GM23338 (cell line): ENCODE data around the gene THADA. TPM values are rescaled to one million over a fixed set of nuclear protein-coding genes. Genes with fewer than 3 reads are reported as not detected.

Source experiments
- ATAC-seq: fragments of 200-7000 bp; cut with Tn5 transposase; 3 replicates; pipeline ENCODE4 v1.9.1; 2020
- DNase-seq: peaks from one replicate; pipeline ENCODE4 v3.0.0-alpha.2; 2015; ENCODE audit warnings: low spot score
- H2AFZ ChIP-seq: fragments of 200-600 bp; sonication (generic); 2 replicates; pipeline ENCODE4 v1.8.0; 2016; ENCODE audit warnings: antibody characterized with exemption, mild to moderate bottlenecking, moderate library complexity
- H3F3A ChIP-seq: fragments of 200-600 bp; sonication (generic); replicated peaks from 2 replicates; pipeline ENCODE4 v1.8.0; 2017; ENCODE audit warnings: antibody characterized with exemption, mixed run types, low read depth
- H3K27ac ChIP-seq: fragments of 200-600 bp; sonication (generic); 2 replicates; pipeline ENCODE4 v1.6.1; 2016; ENCODE audit warnings: low read depth
- H3K27me3 ChIP-seq: fragments of 200-600 bp; sonication (generic); 2 replicates; pipeline ENCODE4 v1.8.0; 2016; ENCODE audit warnings: mild to moderate bottlenecking, mixed run types, moderate library complexity; ENCODE audit not compliant: insufficient read depth
- H3K36me3 ChIP-seq: fragments of 200-600 bp; sonication (generic); 2 replicates; pipeline ENCODE4 v1.8.0; 2016; ENCODE audit warnings: mild to moderate bottlenecking; ENCODE audit not compliant: insufficient read depth
- H3K4me1 ChIP-seq: fragments of 200-600 bp; sonication (generic); 2 replicates; pipeline ENCODE4 v1.8.0; 2016; ENCODE audit warnings: mild to moderate bottlenecking, moderate library complexity; ENCODE audit not compliant: insufficient read depth
- H3K4me2 ChIP-seq: fragments of 200-600 bp; sonication (generic); 2 replicates; pipeline ENCODE4 v1.7.1; 2017; ENCODE audit warnings: mixed run types
- H3K4me3 ChIP-seq: fragments of 200-600 bp; sonication (generic); 2 replicates; pipeline ENCODE4 v1.6.1; 2016; ENCODE audit warnings: mixed run types
- H3K79me2 ChIP-seq: fragments of 200-600 bp; sonication (generic); replicated peaks from 2 replicates; pipeline ENCODE4 v1.8.0; 2017; ENCODE audit warnings: mild to moderate bottlenecking; ENCODE audit not compliant: insufficient read depth
- H3K9me2 ChIP-seq: fragments of 200-600 bp; sonication (generic); 2 replicates; pipeline ENCODE4 v1.8.0; 2017; ENCODE audit not compliant: insufficient read depth
- H4K20me1 ChIP-seq: fragments of 200-600 bp; sonication (generic); replicated peaks from 2 replicates; pipeline ENCODE4 v1.8.0; 2017; ENCODE audit warnings: mild to moderate bottlenecking; ENCODE audit not compliant: insufficient read depth
- H3K27ac Mint-ChIP-seq: 2 replicates; pipeline ENCODE4 v1.8.0; 2020; ENCODE audit warnings: inconsistent platforms, mild to moderate bottlenecking, moderate library complexity, mixed read lengths
- H3K27me3 Mint-ChIP-seq: 3 replicates; pipeline ENCODE4 v1.8.0; 2022; ENCODE audit warnings: low read depth, mild to moderate bottlenecking, moderate library complexity, mixed read lengths, inconsistent platforms; ENCODE audit not compliant: insufficient read depth, poor library complexity
- H3K36me3 Mint-ChIP-seq: 3 replicates; pipeline ENCODE4 v1.8.0; 2021; ENCODE audit warnings: low read depth, mild to moderate bottlenecking, inconsistent platforms, moderate library complexity, mixed read lengths
- H3K4me1 Mint-ChIP-seq: 3 replicates; pipeline ENCODE4 v1.8.0; 2020; ENCODE audit warnings: mild to moderate bottlenecking, inconsistent platforms, mixed read lengths
- H3K4me3 Mint-ChIP-seq: 3 replicates; pipeline ENCODE4 v1.8.0; 2021; ENCODE audit warnings: moderate library complexity, mild to moderate bottlenecking, inconsistent platforms, mixed read lengths
- H3K9me3 Mint-ChIP-seq: 3 replicates; pipeline ENCODE4 v1.8.0; 2020; ENCODE audit warnings: moderate library complexity, mild to moderate bottlenecking, inconsistent platforms, mixed read lengths
- CREB1 ChIP-seq: fragments of 250-450 bp; sonication (Bioruptor Pico); IDR thresholded peaks from 2 replicates; pipeline ENCODE4 v1.5.0; 2020; ENCODE audit warnings: low read depth, mild to moderate bottlenecking, moderate library complexity
- CTCF ChIP-seq, 2 experiments: fragments of 200-600 bp in 1 of 2; sonication (generic) in 1 of 2; conservative IDR thresholded peaks; 2 replicates each; pipeline versions ENCODE4 v1.5.1 to v1.6.1; 2016 to 2017; ENCODE audit warnings: antibody characterized with exemption in 2 of 2, low read depth in 2 of 2, mild to moderate bottlenecking in 2 of 2, moderate library complexity in 1 of 2
- ETS1 ChIP-seq: IDR thresholded peaks from 2 replicates; pipeline ENCODE4 v1.6.1; 2016; ENCODE audit warnings: antibody characterized with exemption
- NANOG ChIP-seq: IDR thresholded peaks from 2 replicates; pipeline ENCODE4 v1.6.1; 2016; ENCODE audit warnings: antibody characterized with exemption, borderline replicate concordance
- STAT1 ChIP-seq: IDR thresholded peaks from one replicate; pipeline ENCODE4 v1.6.1; 2016; ENCODE audit warnings: antibody characterized with exemption; ENCODE audit not compliant: unreplicated experiment
- ZNF462 ChIP-seq: fragments of 250-450 bp; sonication (Bioruptor Pico); IDR thresholded peaks from 2 replicates; pipeline ENCODE4 v1.5.0; 2020; ENCODE audit warnings: mild to moderate bottlenecking, moderate library complexity
- polyA plus RNA-seq: library from polyadenylated mRNA; unstranded; fragments of >200 nt; fragmentation: Nextera tagmentation; extraction: Ambion mirVana; gene quantifications from 2 replicates; pipeline ENCODE4 v1.2.1, GENCODE V29; 2016
- total RNA-seq: library from RNA; depleted of rRNA; stranded (reverse); fragments of >200 nt; shearing (Covaris generic); gene quantifications from 2 replicates; pipeline ENCODE4 v1.2.3, GENCODE V29; 2014

The THADA gene
- total and polyA plus RNA-seq, 2 experiments from 2014 or later: 17.0 to 30.7 TPM

- no peaks in the 10 kb centered on the region for H3F3A ChIP-seq
- H3K9me2 ChIP-seq: no peaks in the 10 kb centered on the region
- no peak overlapping the region for H3K4me3 Mint-ChIP-seq
- H3K36me3 ChIP-seq: no peaks in the 10 kb centered on the region
- no peak overlapping the region for H3K27ac Mint-ChIP-seq
- H3K79me2 ChIP-seq: no peaks in the 10 kb centered on the region
- peaks cover 4% of the 10 kb centered on the region; the same call in 1 of the 3 replicates for H3K4me1 Mint-ChIP-seq
- DNase-seq: no peak
- H3K27ac ChIP-seq: no peak overlapping the region
- H3K9me3 Mint-ChIP-seq: peaks cover 7% of the 10 kb centered on the region; the same call in 2 of the 3 replicates
- peaks cover 16% of the 10 kb centered on the region for H3K27me3 ChIP-seq
- peaks cover 7% of the 10 kb centered on the region for H3K27me3 Mint-ChIP-seq
- no peak for TF ChIP-seq STAT1
- no peak for TF ChIP-seq ETS1
- TF ChIP-seq NANOG: no peak
- TF ChIP-seq CTCF (conservative IDR thresholded peaks at IDR 0.05; ENCODE audit: low read depth in 2 of 2): no peak
- TF ChIP-seq CREB1: no peak
- no peak for TF ChIP-seq ZNF462 (CRISPR knock-in tag)
- no peak overlapping the region for H3K4me2 ChIP-seq
- no peaks in the 10 kb centered on the region for H3K4me1 ChIP-seq
- ATAC-seq: no peak
- H3K4me3 ChIP-seq: no peak overlapping the region
- peaks cover 3% of the 10 kb centered on the region; the same call in 1 of the 3 replicates for H3K36me3 Mint-ChIP-seq
- H4K20me1 ChIP-seq: no peaks in the 10 kb centered on the region
- H2AFZ ChIP-seq: no peak overlapping the region
Measured at GRCh38 chr2:43642363-43642762, 46.5 kb upstream of the THADA start.
